PC-3 (cell line): Measurements from ENCODE around the gene CSNK1D. TPM values are rescaled to one million over a fixed set of nuclear protein-coding genes. Genes with fewer than 3 reads are reported as not detected.

ENCODE experiments used
- ATAC-seq: fragments of 200-7000 bp; cut with Tn5 transposase; 2 replicates; pipeline ENCODE4 v1.9.1; 2020; ENCODE audit warnings: mild to moderate bottlenecking, moderate library complexity
- BruUV-seq: library from RNA; stranded (reverse); fragments of 400-500 nt; replicated peaks from 2 replicates; lab custom pipeline; 2021; lab: Mats Ljungman, UMichigan
- CTCF ChIA-PET: fragments of 300-600 bp; sonication (Branson Sonifier 250); formaldehyde crosslinking; loops from one replicate; lab custom pipeline; 2022; ENCODE audit warnings: antibody characterized with exemption; lab: Charles Lee
- POLR2A ChIA-PET: fragments of 300-600 bp; sonication (Branson Sonifier 250); formaldehyde crosslinking; loops from one replicate; lab custom pipeline; 2022; ENCODE audit warnings: antibody characterized with exemption; ENCODE audit not compliant: unreplicated experiment; lab: Charles Lee
- DNase-seq: peaks from one replicate; pipeline ENCODE4 v3.0.0-alpha.2; 2015
- H2AFZ ChIP-seq: fragments of 300-600 bp; sonication (generic); 2 replicates; pipeline ENCODE4 v1.6.0; 2016; ENCODE audit warnings: antibody characterized with exemption, low read length
- H3F3A ChIP-seq: fragments of 300-600 bp; sonication (generic); one replicate; pipeline ENCODE4 v1.6.0; 2017; ENCODE audit warnings: antibody characterized with exemption, low read length, control low read depth, mild to moderate bottlenecking; ENCODE audit not compliant: unreplicated experiment
- H3K27ac ChIP-seq: fragments of 300-600 bp; sonication (generic); 2 replicates; pipeline ENCODE4 v1.5.1; 2016; ENCODE audit warnings: mild to moderate bottlenecking, low read length
- H3K27me3 ChIP-seq: fragments of 300-600 bp; sonication (generic); 2 replicates; pipeline ENCODE4 v1.6.1; 2016; ENCODE audit warnings: low read length, mixed read lengths
- H3K36me3 ChIP-seq: fragments of 300-600 bp; sonication (generic); 2 replicates; pipeline ENCODE4 v1.6.1; 2016; ENCODE audit warnings: low read depth, mixed run types, low read length, mixed read lengths
- H3K4me1 ChIP-seq: fragments of 300-600 bp; sonication (generic); 2 replicates; pipeline ENCODE4 v1.5.1; 2016; ENCODE audit warnings: low read length; ENCODE audit not compliant: insufficient read depth
- H3K4me2 ChIP-seq: fragments of 300-600 bp; sonication (generic); 2 replicates; pipeline ENCODE4 v1.6.0; 2016; ENCODE audit warnings: low read length
- H3K4me3 ChIP-seq: fragments of 300-600 bp; sonication (generic); 2 replicates; pipeline ENCODE4 v1.5.1; 2016; ENCODE audit warnings: mild to moderate bottlenecking, low read length, mixed read lengths
- H3K79me2 ChIP-seq: fragments of 300-600 bp; sonication (generic); 2 replicates; pipeline ENCODE4 v1.6.1; 2017; ENCODE audit warnings: low read length, mixed read lengths
- H3K9ac ChIP-seq: fragments of 300-600 bp; sonication (generic); 2 replicates; pipeline ENCODE4 v1.6.0; 2016; ENCODE audit warnings: mild to moderate bottlenecking, low read length
- H3K9me2 ChIP-seq: fragments of 300-600 bp; sonication (generic); replicated peaks from 2 replicates; pipeline ENCODE4 v1.6.1; 2016; ENCODE audit warnings: mixed run types, low read length, mixed read lengths
- H3K9me3 ChIP-seq: fragments of 300-600 bp; sonication (generic); 2 replicates; pipeline ENCODE4 v1.6.1; 2016; ENCODE audit warnings: low read length, mixed read lengths
- H4K20me1 ChIP-seq: fragments of 300-600 bp; sonication (generic); 2 replicates; pipeline ENCODE4 v1.6.1; 2016; ENCODE audit warnings: low read length, mixed read lengths
- CTCF ChIP-seq: fragments of 300-600 bp; sonication (generic); conservative IDR thresholded peaks from 2 replicates; pipeline ENCODE4 v1.5.1; 2017; ENCODE audit warnings: antibody characterized with exemption, low read depth, mild to moderate bottlenecking, low read length
- EZH2 ChIP-seq: fragments of 300-600 bp; sonication (generic); IDR thresholded peaks from one replicate; pipeline ENCODE4 v1.6.1; 2017; ENCODE audit warnings: antibody characterized with exemption, mild to moderate bottlenecking, low read length; ENCODE audit not compliant: unreplicated experiment
- EZH2phosphoT487 ChIP-seq: fragments of 300-600 bp; sonication (generic); IDR thresholded peaks from 2 replicates; pipeline ENCODE4 v1.6.1; 2018; ENCODE audit warnings: mild to moderate bottlenecking, antibody characterized with exemption, low read length, borderline replicate concordance
- intact Hi-C: fragments of 100-400 bp; cut with micrococcal nuclease; formaldehyde crosslinking; loops from 2 replicates; pipeline ENCODE4 v1.9.0; 2023
- total RNA-seq: library from RNA; depleted of rRNA; stranded (reverse); fragments of >200 nt; gene quantifications from 2 replicates; pipeline ENCODE4 v1.2.3, GENCODE V29; 2014

The CSNK1D gene
- total RNA-seq, 1 experiment from 2014 or later: 58.6 TPM

- Histone ChIP-seq H3K9me2 (no peaks in the 10 kb centered on the region), H3K27me3 (no peaks in the 10 kb centered on the region)
These were observed 43.3 kb upstream of the CSNK1D start for GRCh38 chr17:82316651-82317393.

GRCh38 chr17:82315703-82316358 lies 42.3 kb upstream of the CSNK1D start:
- H3K27ac ChIP-seq: no peak overlapping the region
- ChIA-PET CTCF (no interaction called here), POLR2A (no interaction called here)
- no peak for TF ChIP-seq CTCF
- TF ChIP-seq EZH2phosphoT487: no peak
- TF ChIP-seq EZH2: no peak
- H3K79me2 ChIP-seq: no peaks in the 10 kb centered on the region
- H3K4me1 ChIP-seq: no peaks in the 10 kb centered on the region; the same call in 1 of the 2 replicates
- H3K9me2 ChIP-seq: no peaks in the 10 kb centered on the region
- no peaks in the 10 kb centered on the region for H3K36me3 ChIP-seq
- no TSS peak for BruUV-seq
- no peaks in the 10 kb centered on the region for H3K9me3 ChIP-seq
- 0 out of 2 replicates have a peak overlapping the region, but pooled peaks have one; percentile 26 for H3K4me2 ChIP-seq
- peaks cover under 1% of the 10 kb centered on the region for H3F3A ChIP-seq
- H3K9ac ChIP-seq: no peak overlapping the region
- DNase-seq (no peak), ATAC-seq (peak; percentile 42)
- intact Hi-C loops: loop anchor here (1.0 kb wide), 1 partner anchor 70 kb away; no protein-coding TSS in a partner anchor
- no peaks in the 10 kb centered on the region for H3K27me3 ChIP-seq
- H4K20me1 ChIP-seq: no peaks in the 10 kb centered on the region
- H3K4me3 ChIP-seq: no peak overlapping the region
- H2AFZ ChIP-seq: no peak overlapping the region

More at GRCh38 chr17:82316651-82317393, 43.3 kb upstream of the CSNK1D start:
- no TSS peak for BruUV-seq
- no peak overlapping the region for H3K4me3 ChIP-seq
- H3K79me2 ChIP-seq: no peaks in the 10 kb centered on the region
- intact Hi-C loops: no loop called here
- H3K9me3 ChIP-seq: no peaks in the 10 kb centered on the region
- no peaks in the 10 kb centered on the region for H3K36me3 ChIP-seq
- no peak overlapping the region for H3K27ac ChIP-seq
- H3K9ac ChIP-seq: no peak overlapping the region
- CTCF ChIA-PET: no interaction called here
- POLR2A ChIA-PET: no interaction called here
- no peak for ATAC-seq
- H4K20me1 ChIP-seq: no peaks in the 10 kb centered on the region
- H3K4me2 ChIP-seq: no peak overlapping the region
- peaks cover 3% of the 10 kb centered on the region for H3F3A ChIP-seq
- no peak overlapping the region for H2AFZ ChIP-seq
- H3K4me1 ChIP-seq: no peaks in the 10 kb centered on the region; the same call in 1 of the 2 replicates
- no peak for DNase-seq
- TF ChIP-seq EZH2 (no peak), EZH2phosphoT487 (no peak), CTCF (no peak)
